Temporal lobe (tissue), 2 donors: ENCODE data around the gene PHF8. TPM values are rescaled to one million over a fixed set of nuclear protein-coding genes. Genes with fewer than 3 reads are reported as not detected.

Source experiments
- small RNA-seq: library from RNA; depleted of rRNA; stranded (forward); fragments of <200 nt; gene quantifications from one replicate; pipeline ENCODE3, GENCODE V24; 2014; ENCODE audit warnings: low replicate concordance
- total RNA-seq: library from RNA; depleted of rRNA; stranded (reverse); fragments of >200 nt; gene quantifications from one replicate; pipeline ENCODE4 v1.2.3, GENCODE V29; 2014

PHF8 gene
- total RNA-seq, 1 donor from 2014 or later: 13.5 TPM

Small RNAs within 50 kb of the gene (small RNA-seq; reads per million reads assigned to genes)
- gene RNA5SP505: 0.53 reads per million, percentile 52 among the genes with 10 or more reads in this experiment

Other genes with a start within 250 kb of the PHF8 start
- gene FAM120C, start 138.8 kb upstream of the PHF8 start, total RNA-seq: 9.6 TPM